GM18505 (cell line): ENCODE data around the gene SYNE1.
A peak's percentile ranks its signal among the peaks of the same experiment; 100 is the strongest.
"Not testable (repeated sequence)": the region's sequence is repeated elsewhere in the genome, so short reads cannot be mapped to it uniquely, and the experiment has no call there.

ENCODE experiments used
- ATAC-seq: cut with Tn5 transposase; IDR thresholded peaks from one replicate; pipeline ENCODE4 v1.9.1; 2021; ENCODE audit not compliant: unreplicated experiment
- POLR2A ChIP-seq: IDR thresholded peaks from 4 replicates; pipeline ENCODE4 v1.6.1; 2011; ENCODE audit warnings: borderline replicate concordance; ENCODE audit not compliant: insufficient read depth, insufficient read length; ENCODE audit errors: extremely low read depth

Gene SYNE1

DNA sequence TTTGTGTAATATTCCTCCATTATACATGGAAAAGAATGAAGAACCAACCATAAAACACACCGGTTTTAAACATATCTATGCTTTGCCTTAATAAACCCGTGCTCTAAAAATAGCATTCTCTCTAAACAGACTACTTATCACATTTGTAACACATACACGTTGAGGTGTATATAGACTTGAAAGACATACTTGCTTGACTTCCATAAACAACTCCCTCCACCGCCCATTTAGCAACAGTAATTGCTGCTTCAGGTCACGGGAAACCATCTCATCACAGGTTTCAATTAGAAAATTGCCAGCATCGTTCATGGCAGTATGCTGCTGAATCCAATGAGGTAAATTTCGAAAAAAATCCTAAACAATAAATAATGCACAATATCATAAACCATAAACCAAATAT lies 174.0 kb downstream of the SYNE1 start:
- TF ChIP-seq POLR2A, result no peak

DNA sequence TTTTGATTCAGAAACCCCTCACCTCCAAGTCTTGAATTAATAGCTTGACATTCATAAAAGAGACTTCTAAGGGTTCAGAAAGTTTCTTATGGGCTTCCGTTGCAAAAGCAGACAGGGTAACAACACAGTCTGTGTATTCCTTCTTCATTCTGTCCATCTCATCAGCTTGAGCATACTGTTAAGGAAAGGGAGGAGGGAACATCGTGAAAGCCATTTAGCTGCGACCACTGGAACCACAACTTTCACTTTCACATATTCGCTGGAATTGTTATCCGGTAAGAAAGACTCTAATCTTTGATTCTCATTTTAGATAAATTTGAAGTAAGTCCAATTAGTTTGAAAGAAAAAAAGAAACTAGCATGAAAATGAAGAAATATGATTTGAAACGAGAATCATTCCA lies 174.4 kb downstream of the SYNE1 start:
- no peak for TF ChIP-seq POLR2A
- ATAC-seq, result no peak

More for the DNA sequence above, 174.0 kb downstream of the SYNE1 start:
- no peak for ATAC-seq

DNA sequence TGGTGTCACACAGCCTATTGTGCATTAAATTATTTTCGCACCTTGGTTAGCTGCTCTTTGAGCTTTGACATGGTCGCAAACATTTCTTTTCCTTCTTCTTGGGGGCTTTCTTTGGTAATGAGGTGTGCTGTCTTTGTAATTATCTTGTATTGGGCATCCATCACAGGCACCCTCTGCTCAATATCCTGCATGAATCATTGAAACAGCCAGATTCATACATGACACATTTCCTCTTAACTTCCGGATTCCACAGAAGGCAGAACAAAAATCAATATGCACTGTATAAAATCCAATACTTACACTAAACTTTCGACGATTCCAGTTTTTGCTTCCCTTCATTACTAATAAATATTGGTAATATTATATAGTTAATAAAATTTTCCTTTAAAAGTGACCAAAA lies 175.6 kb downstream of the SYNE1 start:
- no peak for ATAC-seq
- TF ChIP-seq POLR2A, result no peak

DNA sequence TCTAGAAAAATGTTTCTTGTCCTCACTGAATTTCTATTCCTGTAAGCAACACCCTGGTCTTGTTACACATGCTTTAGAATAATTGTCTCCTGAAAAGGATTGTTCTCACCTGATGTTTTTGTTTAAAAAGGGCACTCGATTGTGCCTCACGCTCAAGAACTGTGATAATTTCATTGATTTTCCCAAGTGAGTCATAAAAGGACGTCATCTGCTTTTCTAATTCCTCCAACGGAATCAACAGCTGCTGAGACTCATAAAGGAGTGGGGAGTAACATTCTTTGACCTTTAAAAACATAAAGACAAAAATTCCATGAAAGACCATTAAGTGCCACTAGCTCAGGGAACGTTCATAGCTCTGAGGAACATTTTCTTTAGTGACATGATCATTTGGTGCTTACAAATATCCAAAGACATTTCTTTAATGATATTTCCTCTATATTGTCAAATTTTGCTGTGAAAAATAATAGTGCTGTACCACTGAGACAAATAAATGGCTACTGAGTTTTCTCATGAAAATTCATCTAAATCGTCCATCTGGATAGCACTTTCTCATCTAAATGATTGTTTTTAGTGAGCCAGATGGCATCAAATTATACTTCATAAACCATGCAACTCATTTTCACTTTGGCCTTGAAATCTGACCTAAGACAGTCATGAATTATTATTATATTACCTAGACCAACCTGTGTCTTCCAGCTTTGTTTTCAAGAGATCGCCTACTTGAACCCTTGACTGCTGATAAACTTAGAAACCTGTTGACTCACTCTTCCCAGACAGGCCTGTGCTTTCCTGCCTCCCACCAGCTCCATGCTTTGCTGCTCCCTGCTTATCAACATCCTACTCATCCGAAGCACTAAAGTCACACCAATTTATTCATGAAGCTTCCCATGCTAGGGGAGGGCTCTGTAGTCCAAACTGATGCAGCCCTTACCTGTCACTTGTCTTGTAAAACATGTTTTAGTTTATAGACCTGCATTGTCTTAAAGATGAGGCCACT lies 178.2 kb downstream of the SYNE1 start:
- no peak for TF ChIP-seq POLR2A
- ATAC-seq, result no peak

DNA sequence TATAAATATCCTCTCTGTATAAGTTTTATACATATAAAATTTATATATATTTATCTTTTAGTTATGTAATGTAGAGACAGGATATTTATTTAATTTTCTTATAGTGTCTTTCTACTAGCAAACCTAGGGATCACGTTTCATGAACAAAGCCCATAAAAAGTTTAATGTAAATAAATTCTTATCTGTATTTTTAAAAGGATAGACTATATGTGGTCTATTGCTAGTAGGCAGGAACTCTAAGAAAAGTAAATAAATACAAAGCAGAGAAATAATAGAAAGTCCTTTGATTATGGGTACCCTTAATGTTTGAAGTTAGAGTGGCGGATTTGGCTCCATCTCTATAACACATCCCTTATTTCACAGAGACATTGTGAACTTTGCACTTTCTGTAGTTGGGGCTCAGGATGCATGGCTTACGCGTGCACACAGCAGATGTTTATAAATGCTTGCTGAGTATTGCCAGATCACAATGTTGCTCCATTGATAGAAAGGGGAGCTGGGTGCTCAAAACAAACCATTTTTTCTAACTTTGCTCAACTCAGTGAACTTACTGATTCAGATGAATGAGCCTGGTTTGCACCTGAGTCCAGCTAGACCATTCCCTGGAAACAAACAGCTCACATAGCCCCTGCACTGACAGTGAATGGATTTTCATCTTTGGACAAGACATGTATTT lies 179.1 kb downstream of the SYNE1 start:
- no peak for TF ChIP-seq POLR2A
- ATAC-seq, result no peak

DNA sequence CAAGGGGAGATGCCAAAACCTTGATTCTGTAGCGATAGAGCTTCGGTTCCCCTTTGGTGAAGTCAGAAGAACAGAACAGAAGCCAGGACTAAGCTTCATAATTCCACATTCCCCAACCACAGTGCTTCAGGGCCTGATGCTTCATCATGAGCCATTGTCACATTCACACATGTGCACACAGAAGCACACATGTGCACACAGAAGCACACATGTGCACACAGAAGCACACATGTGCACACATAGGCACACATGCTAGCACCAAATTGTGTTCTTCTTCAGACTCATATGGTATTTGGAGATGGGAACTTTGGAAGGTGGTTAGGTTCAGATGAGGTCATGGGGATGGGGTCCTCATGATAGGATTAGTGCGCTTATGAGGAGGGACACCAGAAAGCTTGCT lies 183.2 kb downstream of the SYNE1 start:
- no peak for TF ChIP-seq POLR2A
- no peak for ATAC-seq

DNA sequence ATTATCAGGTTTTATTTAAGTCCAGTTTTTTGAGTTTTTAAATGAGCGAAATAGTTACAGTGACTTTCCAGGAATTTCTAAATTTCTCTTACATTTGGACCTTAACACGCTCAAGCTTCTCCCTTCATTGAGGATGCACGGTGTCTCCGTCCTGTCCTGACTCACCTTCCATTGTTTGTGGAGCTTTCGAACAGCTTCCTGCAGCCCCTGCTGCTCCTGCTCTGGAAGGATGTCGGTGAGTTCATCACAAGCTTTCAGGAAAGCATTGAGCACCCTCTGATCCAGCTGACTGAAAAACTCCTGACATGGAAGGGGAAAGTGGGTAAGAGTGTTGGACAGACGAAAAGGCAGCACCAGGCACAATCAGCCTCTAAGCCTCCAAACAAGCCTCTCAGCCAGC lies 183.7 kb downstream of the SYNE1 start:
- no peak for ATAC-seq
- no peak for TF ChIP-seq POLR2A

DNA sequence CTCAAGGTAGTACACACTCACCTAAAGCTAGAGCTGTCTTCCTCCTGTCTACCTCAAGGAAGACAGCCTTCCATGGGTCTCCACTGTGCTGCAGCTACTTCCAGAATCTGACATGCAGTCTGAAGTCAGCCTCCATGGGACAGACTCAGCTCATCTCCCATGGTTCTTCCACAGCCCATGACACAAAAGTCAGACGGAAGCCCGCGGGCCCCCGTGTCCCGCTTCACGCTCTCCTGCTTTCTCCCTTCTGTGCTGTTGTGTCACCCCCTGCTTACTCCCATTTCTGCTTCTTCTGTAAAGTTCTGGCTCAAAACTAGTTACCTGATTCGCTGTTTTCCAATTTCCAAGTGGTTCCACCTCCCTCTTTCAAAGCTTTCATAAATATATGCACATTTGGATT lies 184.5 kb downstream of the SYNE1 start:
- no peak for TF ChIP-seq POLR2A
- no peak for ATAC-seq

DNA sequence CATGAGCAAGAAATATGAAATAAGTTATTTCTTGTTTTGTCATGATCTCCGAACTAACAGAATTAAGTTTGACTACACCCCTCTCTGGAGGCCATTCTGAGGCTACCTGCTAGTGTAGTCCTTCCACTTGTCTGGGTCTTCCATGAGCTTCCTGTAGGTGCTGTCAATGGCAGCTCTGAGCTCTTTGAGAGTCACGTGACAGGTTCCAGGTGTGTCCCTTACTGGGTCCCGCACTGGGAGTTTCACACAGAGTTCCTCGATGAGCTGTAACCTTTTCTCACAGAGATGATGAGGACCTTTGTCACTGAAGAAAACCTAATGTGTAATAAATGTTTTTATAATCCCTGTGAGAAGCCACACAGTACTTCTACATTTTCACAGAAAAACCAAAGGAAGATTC lies 186.6 kb downstream of the SYNE1 start:
- TF ChIP-seq POLR2A, result no peak
- ATAC-seq, result no peak

DNA sequence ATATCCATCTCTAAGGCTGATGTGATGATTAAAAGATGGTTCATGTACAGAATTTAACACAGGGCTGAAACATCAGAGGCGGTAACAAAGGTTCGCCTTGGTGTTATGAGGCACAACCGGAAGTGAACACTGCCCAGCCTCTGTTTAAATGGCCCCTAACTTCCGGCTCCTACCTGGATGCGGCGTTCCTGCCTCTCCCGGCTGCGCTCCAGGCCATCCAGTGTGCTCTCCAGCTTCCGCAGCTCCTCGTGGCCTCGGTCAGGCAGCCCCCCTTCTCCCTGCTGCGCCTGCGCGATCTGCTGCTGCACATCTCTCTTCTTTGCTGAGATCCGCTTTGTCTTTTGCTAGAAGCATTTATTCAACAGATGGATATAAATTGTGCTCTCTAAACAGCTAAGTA lies 195.3 kb downstream of the SYNE1 start:
- TF ChIP-seq POLR2A, result no peak
- ATAC-seq, result no peak

DNA sequence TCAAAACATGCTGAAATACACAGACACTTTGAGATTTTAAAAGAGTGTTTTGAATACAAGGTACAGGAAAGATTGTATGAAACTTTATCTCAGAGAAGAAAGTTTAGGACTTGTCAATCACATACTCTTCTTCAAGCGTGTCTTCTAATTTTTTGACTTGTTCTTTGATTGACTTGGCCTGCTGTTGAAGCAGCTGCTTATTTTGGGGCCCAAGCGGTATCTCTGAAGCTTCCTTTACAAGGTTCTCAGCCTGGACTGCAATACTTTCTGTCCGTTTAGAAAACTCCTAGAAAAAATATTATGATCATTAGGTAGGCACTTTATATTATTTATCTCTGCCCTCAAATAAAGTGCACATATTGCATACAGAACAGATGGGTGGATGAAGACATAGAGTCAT lies 201.3 kb downstream of the SYNE1 start:
- no peak for TF ChIP-seq POLR2A
- no peak for ATAC-seq

DNA sequence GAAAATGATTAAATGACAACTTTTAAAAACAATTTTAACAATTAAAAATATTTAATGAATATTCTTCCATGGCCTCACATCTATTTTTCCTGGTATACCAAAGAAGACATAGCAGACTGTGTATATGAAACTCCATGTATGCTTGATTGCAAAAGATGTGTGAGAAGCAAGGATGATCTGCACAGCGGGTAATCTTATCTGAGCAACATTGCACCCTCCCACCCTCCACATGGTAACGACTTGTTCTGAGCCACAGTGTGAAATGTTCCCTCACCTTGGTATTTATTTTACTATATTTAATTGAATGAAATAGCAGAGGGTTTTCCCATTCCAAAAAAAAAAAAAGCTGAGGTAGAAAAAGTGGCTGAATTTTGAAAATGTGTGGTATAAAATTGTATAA lies 204.4 kb downstream of the SYNE1 start:
- no peak for TF ChIP-seq POLR2A
- ATAC-seq, result no peak

DNA sequence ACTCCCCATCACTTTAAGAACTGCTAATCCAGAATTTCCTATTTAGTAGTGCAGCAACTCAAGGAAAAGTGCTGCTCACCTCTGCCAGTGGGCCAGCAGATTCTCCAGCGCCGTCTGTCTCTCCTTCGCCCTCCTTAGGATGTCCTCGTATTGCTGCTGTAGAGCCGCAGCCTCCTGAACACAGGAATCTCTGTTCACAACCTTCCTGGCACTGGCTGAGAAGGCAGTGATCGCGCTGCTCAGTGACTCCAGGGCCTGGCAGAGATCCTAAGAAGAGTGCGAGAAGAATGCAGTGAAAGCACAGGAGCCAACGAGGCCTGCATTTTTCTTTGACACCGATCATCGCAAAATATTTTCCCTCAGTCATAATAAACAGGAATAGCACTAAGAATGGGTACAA lies 209.0 kb downstream of the SYNE1 start:
- ATAC-seq, result no peak
- no peak for TF ChIP-seq POLR2A

DNA sequence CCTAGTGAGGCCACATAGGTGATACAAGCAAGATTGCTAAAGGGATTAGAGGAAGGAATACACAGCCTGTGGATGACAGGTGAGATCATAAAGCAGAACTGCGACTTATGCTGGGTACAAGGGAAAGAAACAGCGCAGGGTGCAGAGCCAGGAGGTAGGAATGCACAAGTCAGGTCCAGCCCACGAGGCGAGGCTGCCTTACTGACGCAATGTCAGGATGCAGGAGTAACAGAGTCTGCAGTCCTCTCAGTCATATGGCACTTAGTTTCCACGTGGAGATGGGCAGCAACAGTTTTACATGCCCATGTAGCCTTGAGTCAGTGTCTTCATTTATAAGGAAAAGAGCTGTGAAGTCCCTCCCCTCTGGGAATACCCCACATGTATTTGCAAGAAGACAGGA lies 210.9 kb downstream of the SYNE1 start:
- TF ChIP-seq POLR2A, result no peak
- ATAC-seq, result no peak

DNA sequence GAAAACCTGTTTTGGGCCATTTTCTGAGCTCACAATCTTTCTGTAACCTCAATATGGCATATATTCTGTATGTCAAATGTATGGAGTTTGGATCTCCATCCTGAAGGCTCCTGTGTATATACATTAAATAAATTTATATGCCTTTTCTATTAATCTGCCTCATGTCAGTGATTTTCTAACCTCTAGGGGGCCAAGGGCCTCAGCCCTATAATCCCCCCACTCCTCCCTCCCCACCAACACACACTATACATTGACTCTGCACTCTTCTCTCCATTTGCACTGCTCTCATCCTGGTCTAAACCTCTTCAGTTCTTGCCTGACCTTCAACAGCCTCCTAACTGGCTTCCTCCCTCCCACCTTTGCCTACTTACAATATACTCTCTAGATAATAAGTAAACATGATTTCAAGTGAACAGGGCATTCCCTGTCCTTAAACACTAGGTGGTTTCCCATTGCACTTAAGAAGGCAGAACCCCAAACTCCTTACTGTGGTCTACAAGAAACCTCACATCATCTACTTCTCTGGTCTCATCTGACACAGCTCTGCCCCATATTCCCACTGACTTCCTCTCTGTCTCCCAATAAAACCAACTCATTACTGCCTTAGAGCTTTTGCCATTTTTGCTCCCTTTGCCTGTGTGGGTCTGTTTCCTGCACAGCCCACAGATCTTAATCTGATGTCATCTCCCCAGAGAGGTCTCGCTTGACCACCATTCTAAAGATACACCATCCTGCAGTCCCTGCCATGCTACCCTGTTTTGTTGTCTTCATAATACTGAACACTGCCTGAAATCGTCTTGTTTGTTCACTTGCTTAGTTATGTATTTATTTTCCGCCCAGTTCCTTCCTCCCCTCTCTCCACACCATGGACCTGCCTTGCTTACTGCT lies 213.7 kb downstream of the SYNE1 start:
- TF ChIP-seq POLR2A, result no peak
- ATAC-seq, result peak; percentile 67

DNA sequence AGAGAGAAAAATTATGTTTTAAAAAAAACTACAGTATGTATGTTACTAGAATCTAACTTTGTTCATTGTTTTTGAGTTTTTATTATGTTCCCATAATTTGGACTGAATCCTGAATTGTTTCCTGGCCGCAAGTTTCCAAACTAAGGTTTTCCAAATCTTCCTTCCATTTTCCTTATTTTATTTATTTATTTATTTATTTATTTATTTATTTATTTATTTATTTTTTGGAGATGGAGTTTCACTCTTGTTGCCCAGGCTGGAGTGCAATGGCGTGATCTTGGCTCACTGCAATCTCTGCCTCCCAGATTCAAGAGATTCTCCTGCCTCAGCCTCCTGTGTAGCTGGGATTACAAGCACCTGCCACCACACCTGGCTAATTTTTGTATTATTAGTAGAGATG lies 215.7 kb downstream of the SYNE1 start:
- not testable (repeated sequence) for ATAC-seq
